ENCODE results near the gene PPP6R2.

DNA sequence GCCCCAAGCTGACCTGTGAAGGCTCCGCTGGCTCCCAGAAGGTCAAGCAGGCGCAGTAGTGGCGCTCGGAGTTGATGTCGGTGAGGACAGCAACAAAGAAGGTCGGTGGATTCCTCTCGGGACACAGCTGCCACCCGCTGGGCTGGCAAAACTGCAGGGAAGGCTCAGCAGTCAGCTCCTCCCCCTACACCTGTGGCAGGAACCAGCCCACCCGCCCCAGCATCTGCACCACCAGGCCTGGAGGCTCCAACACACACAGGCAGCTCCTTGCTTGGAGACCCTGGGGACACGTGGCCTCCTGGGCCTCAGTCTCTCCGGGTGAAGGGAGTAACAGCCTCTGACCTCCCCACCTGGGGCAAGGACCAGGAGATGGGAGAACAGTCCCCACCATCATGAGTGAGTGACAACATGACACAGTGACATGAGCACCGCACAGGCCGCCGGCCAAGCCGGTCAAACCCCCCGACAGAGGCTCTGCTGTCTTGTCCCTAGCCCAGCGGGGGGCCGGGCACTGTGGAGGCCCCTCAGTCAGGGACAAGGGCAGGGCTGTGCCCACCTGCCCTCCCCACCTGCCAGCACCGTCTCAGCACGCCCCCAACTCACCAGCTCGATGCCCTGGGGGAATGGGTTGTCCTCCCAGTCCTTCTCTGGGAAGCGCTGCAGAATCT, 124.8 kb downstream of the PPP6R2 start:
- TF ChIP-seq TEAD4 (IDR thresholded peaks at IDR 0.05) (no peak), RAD21 (IDR thresholded peaks at IDR 0.05; ENCODE audit: low read depth) (no peak), EP300 (IDR thresholded peaks at IDR 0.05; ENCODE audit: borderline replicate concordance) (no peak), CEBPB (IDR thresholded peaks at IDR 0.05) (no peak), EGR1 (IDR thresholded peaks at IDR 0.05) (no peak), ZBTB7A (IDR thresholded peaks at IDR 0.05; ENCODE audit: low read depth) (no peak), MAX (IDR thresholded peaks at IDR 0.05) (no peak), REST (IDR thresholded peaks at IDR 0.05; ENCODE audit: low read depth) (no peak), CREB1 (IDR thresholded peaks at IDR 0.05; ENCODE audit: low read depth) (no peak), FOXM1 (IDR thresholded peaks at IDR 0.05; ENCODE audit: borderline replicate concordance, low read depth) (no peak), TAF1 (IDR thresholded peaks at IDR 0.05; ENCODE audit: low read depth) (no peak)
- TF ChIP-seq, protein P1, sequence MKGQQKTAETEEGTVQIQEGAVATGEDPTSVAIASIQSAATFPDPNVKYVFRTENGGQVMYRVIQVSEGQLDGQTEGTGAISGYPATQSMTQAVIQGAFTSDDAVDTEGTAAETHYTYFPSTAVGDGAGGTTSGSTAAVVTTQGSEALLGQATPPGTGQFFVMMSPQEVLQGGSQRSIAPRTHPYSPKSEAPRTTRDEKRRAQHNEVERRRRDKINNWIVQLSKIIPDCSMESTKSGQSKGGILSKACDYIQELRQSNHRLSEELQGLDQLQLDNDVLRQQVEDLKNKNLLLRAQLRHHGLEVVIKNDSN (IDR thresholded peaks at IDR 0.05): no peak
